ENCODE results near the gene ADGRG2.

DNA sequence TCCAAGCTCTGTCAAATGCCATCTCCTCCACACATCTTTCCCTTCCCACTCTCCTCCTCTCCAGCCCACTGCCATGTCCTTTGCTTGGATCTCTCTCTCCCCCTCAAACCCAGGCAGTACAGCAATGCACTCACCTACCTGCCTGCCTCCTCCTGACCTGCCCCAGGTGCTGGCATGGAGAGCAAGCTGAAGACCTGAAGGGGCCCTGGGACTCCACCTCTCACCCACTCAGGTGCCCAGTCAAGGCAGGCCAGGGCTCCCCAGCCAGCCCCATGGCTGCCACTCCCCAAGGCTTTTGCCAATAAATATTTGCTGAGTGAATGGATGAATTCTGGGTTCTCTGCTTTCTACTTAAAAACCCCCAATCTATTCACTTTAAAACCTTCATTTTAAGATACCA, 125.7 kb downstream of the ADGRG2 start:
- TF ChIP-seq, protein P1, sequence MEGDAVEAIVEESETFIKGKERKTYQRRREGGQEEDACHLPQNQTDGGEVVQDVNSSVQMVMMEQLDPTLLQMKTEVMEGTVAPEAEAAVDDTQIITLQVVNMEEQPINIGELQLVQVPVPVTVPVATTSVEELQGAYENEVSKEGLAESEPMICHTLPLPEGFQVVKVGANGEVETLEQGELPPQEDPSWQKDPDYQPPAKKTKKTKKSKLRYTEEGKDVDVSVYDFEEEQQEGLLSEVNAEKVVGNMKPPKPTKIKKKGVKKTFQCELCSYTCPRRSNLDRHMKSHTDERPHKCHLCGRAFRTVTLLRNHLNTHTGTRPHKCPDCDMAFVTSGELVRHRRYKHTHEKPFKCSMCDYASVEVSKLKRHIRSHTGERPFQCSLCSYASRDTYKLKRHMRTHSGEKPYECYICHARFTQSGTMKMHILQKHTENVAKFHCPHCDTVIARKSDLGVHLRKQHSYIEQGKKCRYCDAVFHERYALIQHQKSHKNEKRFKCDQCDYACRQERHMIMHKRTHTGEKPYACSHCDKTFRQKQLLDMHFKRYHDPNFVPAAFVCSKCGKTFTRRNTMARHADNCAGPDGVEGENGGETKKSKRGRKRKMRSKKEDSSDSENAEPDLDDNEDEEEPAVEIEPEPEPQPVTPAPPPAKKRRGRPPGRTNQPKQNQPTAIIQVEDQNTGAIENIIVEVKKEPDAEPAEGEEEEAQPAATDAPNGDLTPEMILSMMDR (conservative IDR thresholded peaks at IDR 0.05; ENCODE audit: low read depth, low read length): no peak
- TF ChIP-seq EZH2phosphoT487 (IDR thresholded peaks at IDR 0.05; ENCODE audit: borderline replicate concordance, low read length): no peak
